CD14-positive monocyte (primary cell): ENCODE results near the gene SLC9A9. TPM values are rescaled to one million over a fixed set of nuclear protein-coding genes. Genes with fewer than 3 reads are reported as not detected.

Experiments used
- DNase-seq, 3 donors: peaks; one replicate each; pipeline ENCODE4 v3.0.0-alpha.2; 2011 to 2022
- H2AFZ ChIP-seq: 2 replicates; pipeline ENCODE4 v1.6.0; 2012; ENCODE audit warnings: mild to moderate bottlenecking, low read depth, low read length, inconsistent platforms; ENCODE audit not compliant: insufficient read depth, poor library complexity, severe bottlenecking
- H3K27ac ChIP-seq, 2 donors: 1 replicate in 1 of 2; 2 replicates in 1 of 2; pipeline ENCODE4 v1.5.1; 2012 to 2013; ENCODE audit warnings: low read length in 2 of 2, control low read depth in 1 of 2, inconsistent platforms in 1 of 2, low read depth in 1 of 2, mild to moderate bottlenecking in 1 of 2
- H3K27me3 ChIP-seq, 2 donors: one replicate each; pipeline versions ENCODE4 v1.6.0 to v1.6.1; 2011 to 2013; ENCODE audit warnings: low read length in 2 of 2; ENCODE audit not compliant: control insufficient read depth in 2 of 2, insufficient read depth in 2 of 2
- H3K36me3 ChIP-seq, 2 donors: replicated peaks in 1 of 2; 1 replicate in 1 of 2; 2 replicates in 1 of 2; pipeline versions ENCODE4 v1.5.1 to v1.6.1; 2012 to 2013; ENCODE audit warnings: low read length in 2 of 2, control low read depth in 1 of 2, inconsistent platforms in 1 of 2, mild to moderate bottlenecking in 1 of 2; ENCODE audit not compliant: insufficient read depth in 2 of 2, control insufficient read depth in 1 of 2
- H3K4me1 ChIP-seq, 2 donors: 1 replicate in 1 of 2; 2 replicates in 1 of 2; pipeline versions ENCODE4 v1.5.1 to v1.6.1; 2012 to 2013; ENCODE audit warnings: low read length in 2 of 2, control low read depth in 1 of 2, inconsistent platforms in 1 of 2, mild to moderate bottlenecking in 1 of 2, moderate library complexity in 1 of 2; ENCODE audit not compliant: insufficient read depth in 2 of 2, control insufficient read depth in 1 of 2
- H3K4me2 ChIP-seq: replicated peaks from 2 replicates; pipeline ENCODE3; 2012; ENCODE audit warnings: low read length, moderate library complexity, mild to moderate bottlenecking; ENCODE audit not compliant: poor library complexity, severe bottlenecking; ENCODE audit errors: extremely low read depth
- H3K4me3 ChIP-seq, 3 experiments: fragments of 200-600 bp in 1 of 3; sonication (generic) in 1 of 3; replicated peaks in 1 of 3; 1 replicate in 2 of 3; 2 replicates in 1 of 3; pipeline ENCODE4 v1.5.1; 2011 to 2013; ENCODE audit warnings: low read length in 3 of 3, mild to moderate bottlenecking in 3 of 3, control low read depth in 2 of 3, low read depth in 2 of 3, inconsistent platforms in 1 of 3, moderate library complexity in 1 of 3
- H3K79me2 ChIP-seq: 2 replicates; pipeline ENCODE4 v1.6.0; 2012; ENCODE audit warnings: mild to moderate bottlenecking, control low read depth, inconsistent platforms, low read length, moderate library complexity; ENCODE audit not compliant: insufficient read depth
- H3K9ac ChIP-seq: 2 replicates; pipeline ENCODE4 v1.6.0; 2017; ENCODE audit warnings: low read length, mild to moderate bottlenecking; ENCODE audit not compliant: insufficient read depth, poor library complexity, severe bottlenecking
- H3K9me3 ChIP-seq, 2 donors: replicated peaks in 1 of 2; 1 replicate in 1 of 2; 2 replicates in 1 of 2; pipeline versions ENCODE4 v1.5.1 to v1.6.1; 2012 to 2013; ENCODE audit warnings: low read length in 2 of 2, control low read depth in 1 of 2; ENCODE audit not compliant: control insufficient read depth in 1 of 2, insufficient read depth in 1 of 2
- H4K20me1 ChIP-seq: 2 replicates; pipeline ENCODE4 v1.6.0; 2012; ENCODE audit warnings: mild to moderate bottlenecking, low read length, control low read depth, moderate library complexity; ENCODE audit not compliant: insufficient read depth
- H3K27ac Mint-ChIP-seq, 7 donors: one replicate each; pipeline ENCODE4 v1.8.0; 2020; ENCODE audit warnings: mild to moderate bottlenecking in 7 of 7, mixed read lengths in 7 of 7, moderate library complexity in 6 of 7, inconsistent platforms in 2 of 7
- H3K27me3 Mint-ChIP-seq, 3 donors: one replicate each; pipeline ENCODE4 v1.8.0; 2021 to 2022; ENCODE audit warnings: low read depth in 3 of 3, mild to moderate bottlenecking in 3 of 3, mixed read lengths in 3 of 3, moderate library complexity in 3 of 3, inconsistent platforms in 1 of 3
- H3K36me3 Mint-ChIP-seq, 2 donors: one replicate each; pipeline ENCODE4 v1.8.0; 2020; ENCODE audit warnings: mixed read lengths in 2 of 2, inconsistent platforms in 1 of 2, mild to moderate bottlenecking in 1 of 2
- H3K4me1 Mint-ChIP-seq: one replicate; pipeline ENCODE4 v1.8.0; 2020; ENCODE audit warnings: mild to moderate bottlenecking, mixed read lengths
- H3K4me3 Mint-ChIP-seq, 2 donors: one replicate each; pipeline ENCODE4 v1.8.0; 2020; ENCODE audit warnings: mild to moderate bottlenecking in 2 of 2, mixed read lengths in 2 of 2, moderate library complexity in 1 of 2
- H3K9me3 Mint-ChIP-seq, 7 donors: one replicate each; pipeline ENCODE4 v1.8.0; 2020 to 2022; ENCODE audit warnings: mixed read lengths in 7 of 7, mild to moderate bottlenecking in 6 of 7, moderate library complexity in 6 of 7, inconsistent platforms in 2 of 7
- CTCF ChIP-seq: fragments of 200-600 bp; IDR thresholded peaks from one replicate; pipeline ENCODE4 v1.8.0; 2022; ENCODE audit warnings: antibody characterized with exemption, mild to moderate bottlenecking
- WGBS: methylation state at CpG from one replicate; pipeline ENCODE4 v1.1.5; 2013; ENCODE audit warnings: missing lambda C conversion rate; ENCODE audit not compliant: insufficient coverage; 5-methylcytosine and 5-hydroxymethylcytosine counted together
- intact Hi-C, 2 donors: fragments of 100-400 bp; cut with micrococcal nuclease; formaldehyde crosslinking; loops; one replicate each; pipeline versions ENCODE4 v1.15.0 to v1.15.1; 2023
- polyA minus RNA-seq: library from RNA; depleted of rRNA, polyadenylated mRNA; stranded (reverse); fragments of >200 nt; gene quantifications from 2 replicates; pipeline ENCODE4 v1.2.3, GENCODE V29; 2012
- polyA plus RNA-seq, 3 donors: library from polyadenylated mRNA; depleted of rRNA in 1 of 3; unstranded in 2 of 3; stranded (reverse) in 1 of 3; fragments of 300-500 nt in 2 of 3; fragments of >200 nt in 1 of 3; fragmentation: Illumina TruSeq in 2 of 3; gene quantifications; 1 replicate in 2 of 3; 2 replicates in 1 of 3; pipeline ENCODE4 v1.2.3, GENCODE V29; 2012 to 2021
- total RNA-seq, 12 experiments: library from RNA in 1 of 12; stranded (reverse) in 1 of 12; fragments of 120-200 nt in 1 of 12; gene quantifications; one replicate each; pipeline ENCODE4 v1.2.4 and lab custom pipeline; 2013 to 2026; ENCODE audit warnings: mixed read lengths in 6 of 12, inconsistent platforms in 1 of 12

Gene SLC9A9
- total RNA-seq (2013): 31.9 TPM
- 10 to 100 TPM; 14.1 to 32.8 (median 27.0) TPM for polyA plus RNA-seq
- 19.7 and 22.3 TPM in 2 replicates for polyA minus RNA-seq
- total RNA-seq (lab: John Stamatoyannopoulos, UW): 6.9 to 49.1 (median 37.0) reads per million in 11 experiments

- Histone ChIP-seq H3K27me3 (no peaks in the 10 kb centered on the region), H4K20me1 (no peaks in the 10 kb centered on the region), H3K4me3 (peak within 1 kb of the TSS; percentile 90 to 100 (median 96)), H3K4me1 (peaks cover 24 to 46% of the 10 kb centered on the region in 2 donors), H3K36me3 (no peaks in the 10 kb centered on the region), H2AFZ (peak within 1 kb of the TSS; percentile 74), H3K4me2 (peak within 1 kb of the TSS; percentile 92), H3K27ac (peak within 1 kb of the TSS in 1 of 2 donors; percentile 92), H3K79me2 (peaks cover 40% of the 10 kb centered on the region), H3K9me3 (no peaks in the 10 kb centered on the region), H3K9ac (peak within 1 kb of the TSS; percentile 63)
- DNase-seq: peak; percentile 67 to 82 (median 80)
- H3K4me1 Mint-ChIP-seq: peaks cover 57% of the 10 kb centered on the region
- TF ChIP-seq CTCF: no peak
- H3K4me3 Mint-ChIP-seq: peak within 1 kb of the TSS; percentile 86 to 100
- H3K36me3 Mint-ChIP-seq: peaks cover 0 to 3% of the 10 kb centered on the region in 2 donors
- WGBS: 0% methylated on average over 12 of the region's 15 CpGs
- peak within 1 kb of the TSS; percentile 92 to 94 (median 93) for H3K27ac Mint-ChIP-seq
- intact Hi-C loops: loop anchor here (2.0 to 10.0 kb wide), 2 partner anchors 17 to 53 kb away; no protein-coding TSS in a partner anchor
- peaks cover 0 to 4% (median 3%) of the 10 kb centered on the region in 3 donors for H3K27me3 Mint-ChIP-seq
- H3K9me3 Mint-ChIP-seq: no peaks in the 10 kb centered on the region
Measured at GRCh38 chr3:143847787-143848631, at the start of gene SLC9A9. Gene SLC9A9, minus strand, starts transcription at chr3:143848468. Its CDS starts 146 bp downstream, at chr3:143848322.

GRCh38 chr3:143897576-143898295 lies 49.5 kb upstream of the SLC9A9 start:
- Histone ChIP-seq H2AFZ (no peak overlapping the region), H4K20me1 (no peaks in the 10 kb centered on the region), H3K27ac (no peak overlapping the region), H3K9ac (no peak overlapping the region), H3K27me3 (no peaks in the 10 kb centered on the region), H3K4me2 (no peak overlapping the region), H3K36me3 (no peaks in the 10 kb centered on the region), H3K79me2 (no peaks in the 10 kb centered on the region), H3K4me3 (no peak overlapping the region), H3K9me3 (no peaks in the 10 kb centered on the region), H3K4me1 (peaks cover 3 to 5% of the 10 kb centered on the region in 2 donors)
- no peak for DNase-seq
- intact Hi-C loops: no loop called here
- Mint-ChIP-seq H3K27me3 (peaks cover 2 to 7% (median 4%) of the 10 kb centered on the region in 3 donors), H3K27ac (peak overlapping the region in 1 of 7 donors; percentile 15), H3K4me3 (no peak overlapping the region), H3K36me3 (no peaks in the 10 kb centered on the region), H3K4me1 (peaks cover 11% of the 10 kb centered on the region), H3K9me3 (no peaks in the 10 kb centered on the region)
- TF ChIP-seq CTCF: no peak
- 94% methylated on average over 4 of the region's 7 CpGs for WGBS
